Activated B cell treated with CpG ODN at 0.5 μM for 24 hours (primary cell): ENCODE data around the gene ANKRD44. TPM values are rescaled to one million over a fixed set of nuclear protein-coding genes. Genes with fewer than 3 reads are reported as not detected.
"Not testable (repeated sequence)": the region's sequence is repeated elsewhere in the genome, so short reads cannot be mapped to it uniquely, and the experiment has no call there.

Source experiments
- ATAC-seq: fragments of 200-7000 bp; cut with Tn5 transposase; one replicate; pipeline ENCODE4 v1.10.0; 2021; ENCODE audit warnings: low read depth, mild to moderate bottlenecking, moderate library complexity
- CTCF ChIA-PET: fragments of 350-600 bp; sonication (Branson Sonifier 250); formaldehyde crosslinking; loops from one replicate; lab custom pipeline; 2021; ENCODE audit warnings: antibody characterized with exemption; lab: Charles Lee
- POLR2A ChIA-PET: fragments of 350-600 bp; sonication (Branson Sonifier 250); formaldehyde crosslinking; loops from one replicate; lab custom pipeline; 2021; ENCODE audit warnings: antibody characterized with exemption; lab: Charles Lee
- DNase-seq: peaks from one replicate; pipeline ENCODE4 v3.0.0; 2022
- H3K27ac Mint-ChIP-seq: one replicate; pipeline ENCODE4 v1.8.0; 2020; ENCODE audit warnings: mixed read lengths
- H3K27me3 Mint-ChIP-seq: one replicate; pipeline ENCODE4 v1.8.0; 2021; ENCODE audit warnings: mixed read lengths
- H3K36me3 Mint-ChIP-seq: one replicate; pipeline ENCODE4 v1.8.0; 2021; ENCODE audit warnings: low read depth, mixed read lengths
- H3K4me1 Mint-ChIP-seq: one replicate; pipeline ENCODE4 v1.8.0; 2021; ENCODE audit warnings: mixed read lengths
- H3K4me3 Mint-ChIP-seq: one replicate; pipeline ENCODE4 v1.8.0; 2020; ENCODE audit warnings: mild to moderate bottlenecking, mixed read lengths
- H3K9me3 Mint-ChIP-seq: one replicate; pipeline ENCODE4 v1.8.0; 2020; ENCODE audit warnings: mixed read lengths
- intact Hi-C: fragments of 100-400 bp; cut with micrococcal nuclease; formaldehyde crosslinking; loops from one replicate; pipeline ENCODE4 v1.15.1; 2024
- total RNA-seq: library from RNA; stranded (reverse); gene quantifications from 2 replicates; pipeline ENCODE4 v1.2.3, GENCODE V29; 2022
- TF ChIP-seq, protein P1 (sequence below): fragments of 200-600 bp; IDR thresholded peaks from one replicate; pipeline ENCODE4 v1.8.0; 2022; ENCODE audit warnings: antibody characterized with exemption, mild to moderate bottlenecking

The ANKRD44 gene
- total RNA-seq, 1 donor from 2014 or later, result 185 TPM

DNA sequence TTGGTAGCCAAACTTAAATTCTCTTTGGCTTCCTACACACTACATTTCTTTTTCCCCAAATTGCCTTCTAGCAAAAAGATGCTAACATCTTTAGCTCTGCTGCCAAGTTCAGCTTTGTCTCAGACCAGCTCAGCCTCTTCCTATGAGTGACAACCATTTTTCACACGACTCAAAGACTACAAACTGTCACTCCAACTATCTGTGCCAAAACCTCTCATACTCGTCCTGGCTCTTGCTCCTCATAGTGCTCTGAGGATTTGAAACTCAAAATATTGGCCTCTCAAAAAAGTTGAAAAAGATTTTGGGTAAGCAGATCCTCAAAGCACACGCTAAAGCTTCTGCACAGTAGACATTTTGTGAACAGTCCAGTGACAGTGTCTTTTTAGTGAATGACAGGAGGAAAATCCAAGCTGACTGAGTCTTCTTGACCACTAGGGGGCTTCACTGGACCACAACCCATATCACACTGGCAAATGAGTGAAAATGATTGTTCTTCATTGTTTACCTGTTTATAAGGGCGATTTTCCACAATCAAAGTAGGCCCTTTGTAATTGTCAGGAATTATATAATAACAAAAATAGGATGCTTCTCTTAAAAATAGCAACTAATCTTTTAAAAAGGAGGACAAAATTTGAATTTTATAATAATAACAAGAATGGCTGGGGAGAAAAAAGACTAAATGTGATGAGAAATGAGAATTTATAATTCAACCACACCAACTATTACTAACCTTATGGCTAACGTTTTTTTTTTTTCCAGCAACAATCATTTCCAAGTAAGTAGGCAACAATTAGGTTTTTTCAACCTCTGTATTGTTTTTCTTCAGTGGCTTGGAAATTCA is 298.6 kb downstream of the ANKRD44 start:
- Mint-ChIP-seq H3K36me3 (peaks cover 84% of the 10 kb centered on the region), H3K4me3 (no peak overlapping the region), H3K9me3 (no peaks in the 10 kb centered on the region), H3K27me3 (no peaks in the 10 kb centered on the region), H3K27ac (peak overlapping the region; percentile 74), H3K4me1 (peaks cover 5% of the 10 kb centered on the region)
- ATAC-seq (peak; percentile 57), DNase-seq (no peak)
- TF ChIP-seq, protein P1, sequence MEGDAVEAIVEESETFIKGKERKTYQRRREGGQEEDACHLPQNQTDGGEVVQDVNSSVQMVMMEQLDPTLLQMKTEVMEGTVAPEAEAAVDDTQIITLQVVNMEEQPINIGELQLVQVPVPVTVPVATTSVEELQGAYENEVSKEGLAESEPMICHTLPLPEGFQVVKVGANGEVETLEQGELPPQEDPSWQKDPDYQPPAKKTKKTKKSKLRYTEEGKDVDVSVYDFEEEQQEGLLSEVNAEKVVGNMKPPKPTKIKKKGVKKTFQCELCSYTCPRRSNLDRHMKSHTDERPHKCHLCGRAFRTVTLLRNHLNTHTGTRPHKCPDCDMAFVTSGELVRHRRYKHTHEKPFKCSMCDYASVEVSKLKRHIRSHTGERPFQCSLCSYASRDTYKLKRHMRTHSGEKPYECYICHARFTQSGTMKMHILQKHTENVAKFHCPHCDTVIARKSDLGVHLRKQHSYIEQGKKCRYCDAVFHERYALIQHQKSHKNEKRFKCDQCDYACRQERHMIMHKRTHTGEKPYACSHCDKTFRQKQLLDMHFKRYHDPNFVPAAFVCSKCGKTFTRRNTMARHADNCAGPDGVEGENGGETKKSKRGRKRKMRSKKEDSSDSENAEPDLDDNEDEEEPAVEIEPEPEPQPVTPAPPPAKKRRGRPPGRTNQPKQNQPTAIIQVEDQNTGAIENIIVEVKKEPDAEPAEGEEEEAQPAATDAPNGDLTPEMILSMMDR, result no peak
- intact Hi-C loops, result loop anchor here (1.0 to 10.0 kb wide), 5 partner anchors 161 to 765 kb away; no protein-coding TSS in a partner anchor
- POLR2A ChIA-PET, result no interaction called here
- CTCF ChIA-PET, result interaction anchor here (0.6 to 2.1 kb wide), 12 partner anchors 11 to 401 kb away, joined by 3 to 17 read pairs (median 3); no protein-coding TSS in a partner anchor

DNA sequence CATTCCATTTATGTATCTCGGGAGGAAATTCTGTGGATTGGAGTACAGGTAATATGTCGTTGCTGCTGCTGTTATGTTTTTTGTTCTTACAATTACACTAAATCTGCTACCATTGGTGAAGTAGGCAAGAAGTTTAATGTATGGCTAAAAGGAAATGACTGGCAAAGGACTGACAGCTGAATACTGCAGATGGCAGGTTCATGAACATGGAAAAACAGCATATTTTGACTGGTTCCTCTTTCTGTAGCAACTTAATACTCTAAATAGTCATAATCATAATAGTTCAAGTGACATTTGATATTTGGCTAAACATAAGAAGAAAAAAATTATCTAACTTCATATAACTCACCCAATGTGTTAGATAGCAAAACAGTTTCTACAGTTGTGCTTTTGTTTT is 299.6 kb downstream of the ANKRD44 start:
- Mint-ChIP-seq H3K4me3 (no peak overlapping the region), H3K9me3 (no peaks in the 10 kb centered on the region), H3K4me1 (peaks cover 5% of the 10 kb centered on the region), H3K27ac (peak overlapping the region; percentile 6), H3K36me3 (peaks cover 87% of the 10 kb centered on the region), H3K27me3 (no peaks in the 10 kb centered on the region)
- intact Hi-C loops, result loop anchor here (5.0 to 10.0 kb wide), 3 partner anchors 181 to 766 kb away; no protein-coding TSS in a partner anchor
- TF ChIP-seq, protein P1, result no peak
- POLR2A ChIA-PET, result no interaction called here
- ATAC-seq (peak; percentile 42), DNase-seq (no peak)
- CTCF ChIA-PET, result interaction anchor here (0.7 to 2.1 kb wide), 6 partner anchors 8 to 402 kb away, joined by 3 to 17 read pairs (median 3); no protein-coding TSS in a partner anchor

DNA sequence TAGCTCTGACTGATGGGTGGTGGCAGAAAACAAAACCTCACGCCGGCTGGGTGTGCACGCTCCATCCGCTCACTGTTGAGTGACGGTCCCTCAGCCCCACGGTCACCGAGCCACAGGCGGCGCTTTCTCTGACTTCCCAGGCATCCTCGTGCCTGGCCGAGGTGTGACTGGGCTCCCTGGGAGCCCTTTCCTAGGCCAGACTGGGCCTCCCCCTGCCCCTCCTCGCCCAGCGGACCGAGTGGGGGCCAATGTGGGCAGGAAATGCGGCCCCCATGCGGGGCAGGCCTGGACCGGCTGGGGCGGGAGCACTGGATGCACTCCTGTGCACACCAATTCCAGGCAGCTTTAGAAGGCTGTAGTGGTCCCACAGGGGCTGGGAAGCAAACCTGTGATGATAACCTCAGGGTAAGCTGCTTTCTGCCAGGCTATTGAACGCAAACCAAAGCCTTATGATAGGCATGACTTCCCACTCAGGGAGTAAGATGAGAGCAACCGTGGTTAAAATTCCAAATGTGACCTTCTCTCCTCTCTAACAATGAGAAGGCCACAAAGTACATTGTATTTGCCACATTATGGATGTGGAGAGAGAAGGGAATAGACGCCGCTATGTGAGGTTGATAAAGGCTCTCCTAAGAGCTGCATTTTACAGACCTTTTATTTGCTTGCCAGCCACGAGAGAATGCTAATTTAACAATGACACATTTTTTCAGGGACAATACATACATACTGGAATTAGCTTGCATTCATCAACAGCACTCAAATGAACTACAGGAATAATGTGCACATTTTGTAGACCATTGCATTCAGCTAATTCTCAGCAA is 300.2 kb downstream of the ANKRD44 start:
- TF ChIP-seq, protein P1, result no peak
- intact Hi-C loops, result loop anchor here (5.0 to 10.0 kb wide), 3 partner anchors 182 to 767 kb away; no protein-coding TSS in a partner anchor
- ATAC-seq, result no peak
- no peak overlapping the region for H3K27ac Mint-ChIP-seq
- no peak for DNase-seq
- no peaks in the 10 kb centered on the region for H3K27me3 Mint-ChIP-seq
- H3K36me3 Mint-ChIP-seq, result peaks cover 87% of the 10 kb centered on the region
- peaks cover 5% of the 10 kb centered on the region for H3K4me1 Mint-ChIP-seq
- no peaks in the 10 kb centered on the region for H3K9me3 Mint-ChIP-seq
- H3K4me3 Mint-ChIP-seq, result no peak overlapping the region
- CTCF ChIA-PET, result interaction anchor here (0.7 to 2.1 kb wide), 3 partner anchors 9 to 368 kb away, joined by 3 to 17 read pairs (median 3); no protein-coding TSS in a partner anchor
- POLR2A ChIA-PET, result no interaction called here

DNA sequence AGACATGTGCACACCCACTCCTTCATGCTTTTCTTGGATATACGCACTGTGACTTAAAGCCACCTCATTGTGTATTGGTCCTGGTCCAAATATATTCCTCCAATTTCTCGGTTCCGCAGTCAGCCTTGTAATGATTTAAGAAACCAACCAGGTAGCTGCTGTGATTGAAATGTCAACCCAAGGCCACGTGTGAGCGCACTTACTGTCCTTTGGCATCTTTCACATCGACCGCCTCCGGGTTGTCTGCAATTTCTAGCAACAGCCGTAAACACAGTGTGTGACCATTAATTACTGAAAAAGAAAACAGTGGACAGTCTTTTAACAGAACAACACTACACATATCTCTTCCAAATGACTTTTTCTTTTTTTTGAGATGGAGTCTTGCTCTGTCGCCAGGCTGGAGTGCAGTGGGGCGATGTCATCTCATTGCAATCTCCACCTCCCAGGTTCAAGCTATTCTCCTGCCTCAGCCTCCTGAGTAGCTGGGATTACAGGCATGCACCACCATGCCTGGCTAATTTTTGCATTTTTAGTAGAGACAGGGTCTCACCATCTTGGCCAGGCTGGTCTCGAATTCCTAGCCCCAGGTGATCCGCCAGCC is 301.7 kb downstream of the ANKRD44 start:
- H3K27me3 Mint-ChIP-seq, CTCF ChIA-PET, POLR2A ChIA-PET, DNase-seq, H3K4me3 Mint-ChIP-seq, H3K27ac Mint-ChIP-seq, ATAC-seq, H3K9me3 Mint-ChIP-seq, H3K4me1 Mint-ChIP-seq: not testable (repeated sequence)
- intact Hi-C loops, result loop anchor here (10.0 kb wide), 1 partner anchor 224 kb away; no protein-coding TSS in a partner anchor
- peaks cover 82% of the 10 kb centered on the region for H3K36me3 Mint-ChIP-seq
